VCaP (cell line): Measurements from ENCODE around the gene SERPINB10.

Source experiments
- H3K27ac ChIP-seq: fragments of 450-650 bp; 2 replicates; pipeline ENCODE4 v1.5.1; 2017
- TF ChIP-seq, protein P1 (sequence below): fragments of 450-650 bp; conservative IDR thresholded peaks from 2 replicates; pipeline ENCODE4 v1.5.1; 2017; ENCODE audit warnings: mild to moderate bottlenecking, moderate library complexity

The SERPINB10 gene, protein sequence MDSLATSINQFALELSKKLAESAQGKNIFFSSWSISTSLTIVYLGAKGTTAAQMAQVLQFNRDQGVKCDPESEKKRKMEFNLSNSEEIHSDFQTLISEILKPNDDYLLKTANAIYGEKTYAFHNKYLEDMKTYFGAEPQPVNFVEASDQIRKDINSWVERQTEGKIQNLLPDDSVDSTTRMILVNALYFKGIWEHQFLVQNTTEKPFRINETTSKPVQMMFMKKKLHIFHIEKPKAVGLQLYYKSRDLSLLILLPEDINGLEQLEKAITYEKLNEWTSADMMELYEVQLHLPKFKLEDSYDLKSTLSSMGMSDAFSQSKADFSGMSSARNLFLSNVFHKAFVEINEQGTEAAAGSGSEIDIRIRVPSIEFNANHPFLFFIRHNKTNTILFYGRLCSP

GRCh38 chr18:63907664-63908063 is at the start of gene SERPINB10:
SERPINB10 (plus strand) TSS chr18:63907958; CDS start chr18:63915511, 7,553 bp downstream.
- TF ChIP-seq, protein P1, sequence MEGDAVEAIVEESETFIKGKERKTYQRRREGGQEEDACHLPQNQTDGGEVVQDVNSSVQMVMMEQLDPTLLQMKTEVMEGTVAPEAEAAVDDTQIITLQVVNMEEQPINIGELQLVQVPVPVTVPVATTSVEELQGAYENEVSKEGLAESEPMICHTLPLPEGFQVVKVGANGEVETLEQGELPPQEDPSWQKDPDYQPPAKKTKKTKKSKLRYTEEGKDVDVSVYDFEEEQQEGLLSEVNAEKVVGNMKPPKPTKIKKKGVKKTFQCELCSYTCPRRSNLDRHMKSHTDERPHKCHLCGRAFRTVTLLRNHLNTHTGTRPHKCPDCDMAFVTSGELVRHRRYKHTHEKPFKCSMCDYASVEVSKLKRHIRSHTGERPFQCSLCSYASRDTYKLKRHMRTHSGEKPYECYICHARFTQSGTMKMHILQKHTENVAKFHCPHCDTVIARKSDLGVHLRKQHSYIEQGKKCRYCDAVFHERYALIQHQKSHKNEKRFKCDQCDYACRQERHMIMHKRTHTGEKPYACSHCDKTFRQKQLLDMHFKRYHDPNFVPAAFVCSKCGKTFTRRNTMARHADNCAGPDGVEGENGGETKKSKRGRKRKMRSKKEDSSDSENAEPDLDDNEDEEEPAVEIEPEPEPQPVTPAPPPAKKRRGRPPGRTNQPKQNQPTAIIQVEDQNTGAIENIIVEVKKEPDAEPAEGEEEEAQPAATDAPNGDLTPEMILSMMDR = no peak
- no peak within 1 kb of the TSS for H3K27ac ChIP-seq

DNA sequence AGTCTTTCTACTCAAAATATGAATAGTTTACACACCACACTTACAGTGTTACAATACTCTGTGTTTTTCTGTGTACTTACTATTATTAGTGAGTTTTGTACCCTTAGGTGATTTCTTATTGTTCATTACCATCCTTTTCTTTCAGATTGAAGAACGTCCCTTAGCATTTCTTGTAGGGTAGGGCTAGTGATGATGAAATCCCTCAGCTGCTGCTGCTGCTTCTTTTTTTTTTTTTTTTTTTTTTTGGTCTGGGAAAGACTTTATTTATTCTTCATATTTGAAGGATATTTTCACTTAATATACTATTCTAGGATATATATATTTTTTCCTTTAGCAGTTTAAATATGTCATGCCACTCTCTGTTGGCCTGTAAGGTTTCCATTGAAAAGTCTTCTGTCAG is 49.3 kb upstream of the SERPINB10 start:
- no peak overlapping the region for H3K27ac ChIP-seq
- TF ChIP-seq, protein P1 = no peak

DNA sequence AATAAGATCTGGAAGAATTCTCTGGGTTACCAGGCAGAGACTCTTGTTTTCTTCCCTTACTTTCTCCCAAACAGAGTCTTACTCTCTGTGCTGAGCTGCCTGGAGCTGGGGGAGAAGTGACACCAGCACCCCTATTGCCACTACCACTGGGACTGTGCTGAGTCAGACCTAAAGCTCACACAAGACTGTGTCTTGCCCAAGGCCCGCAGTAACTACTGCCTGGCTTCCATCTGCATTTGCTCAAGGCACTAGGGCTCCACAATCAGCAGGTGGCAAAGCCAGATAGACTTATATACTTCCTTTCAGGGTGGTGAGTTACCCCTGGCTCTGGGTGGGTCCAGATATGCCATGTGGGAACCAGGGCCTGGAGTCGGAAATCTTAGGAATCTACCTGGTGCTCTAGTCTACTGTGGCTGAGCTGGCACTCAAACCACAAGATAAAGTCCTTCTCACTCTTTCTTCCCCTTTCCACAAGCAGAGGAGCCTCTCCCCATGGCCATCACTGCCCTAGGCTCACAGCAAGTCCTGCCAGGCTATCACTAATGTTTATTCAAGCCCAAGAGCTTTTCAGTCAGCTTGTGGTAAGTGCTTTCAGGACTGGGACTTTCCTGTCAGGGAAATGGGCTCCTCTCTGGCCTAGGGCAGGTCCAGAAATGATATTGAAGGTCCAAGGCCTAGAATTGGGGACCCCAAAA is 47.8 kb upstream of the SERPINB10 start:
- H3K27ac ChIP-seq = no peak overlapping the region
- TF ChIP-seq, protein P1 = no peak

- TF ChIP-seq, protein P1 = no peak
Observed at GRCh38 chr18:63860531-63860930, 47.2 kb upstream of the SERPINB10 start.

DNA sequence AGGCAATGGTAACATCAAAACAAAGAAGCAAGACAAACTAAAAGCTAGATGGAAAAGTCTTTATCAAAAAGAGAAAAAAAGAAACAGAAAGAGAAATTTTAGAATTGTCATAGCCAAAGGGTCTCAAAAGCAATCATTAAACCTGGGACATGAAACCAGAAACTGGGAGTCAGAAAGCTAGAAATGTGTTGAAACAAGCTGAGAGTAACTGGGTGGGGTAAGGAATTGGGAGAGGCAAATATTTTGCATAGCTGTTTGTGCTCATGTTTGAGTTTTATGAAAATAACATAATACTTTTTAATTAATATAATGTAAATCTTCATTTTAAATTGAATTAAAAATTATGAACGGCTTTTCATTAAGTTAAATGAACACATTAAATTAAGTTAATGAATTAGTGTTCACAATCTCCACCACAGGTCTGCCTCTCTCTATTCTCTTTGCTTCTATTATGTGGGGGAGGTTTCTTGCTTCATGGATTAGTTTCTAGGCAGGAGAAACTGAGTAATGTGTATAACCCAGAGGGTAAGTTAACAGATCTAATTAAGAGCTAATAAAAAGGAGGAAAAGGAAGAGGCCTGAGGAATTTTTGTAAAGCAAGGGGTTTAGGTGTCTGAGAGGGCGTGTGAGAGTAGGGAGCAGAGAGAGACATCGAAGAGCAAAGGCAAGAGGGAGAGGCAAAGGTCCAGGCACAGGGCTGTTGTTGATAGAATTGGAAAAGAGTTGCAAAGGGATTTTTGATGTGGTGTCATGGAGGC is 40.2 kb upstream of the SERPINB10 start:
- no peak overlapping the region for H3K27ac ChIP-seq
- TF ChIP-seq, protein P1 = no peak

More at GRCh38 chr18:63860531-63860930, 47.2 kb upstream of the SERPINB10 start:
- no peak overlapping the region for H3K27ac ChIP-seq

DNA sequence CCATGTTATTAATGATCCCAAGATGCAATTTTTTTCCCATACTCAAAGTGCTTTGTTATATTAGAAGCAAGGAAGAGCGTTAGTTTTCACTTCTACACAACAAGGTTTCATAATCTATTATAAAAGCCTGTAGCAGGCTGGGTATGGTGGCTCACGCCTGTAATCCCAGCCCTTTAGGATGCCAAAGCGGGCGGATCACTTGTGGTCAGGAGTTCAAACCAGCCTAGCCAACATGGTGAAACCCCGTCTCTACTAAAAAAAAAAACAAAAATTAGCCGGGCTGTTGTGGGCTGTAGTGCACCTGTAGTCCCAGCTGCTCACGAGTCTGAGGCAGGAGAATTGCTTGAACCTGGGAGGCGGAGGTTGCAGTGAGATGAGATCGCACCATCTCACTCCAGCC is 39.2 kb upstream of the SERPINB10 start:
- TF ChIP-seq, protein P1 = no peak
- H3K27ac ChIP-seq = no peak overlapping the region

GRCh38 chr18:63869374-63869773 is 38.4 kb upstream of the SERPINB10 start:
- no peak overlapping the region for H3K27ac ChIP-seq
- TF ChIP-seq, protein P1 = no peak
